Gastrocnemius medialis (tissue), 4 donors: Measurements from ENCODE around the gene METTL16.

Experiments
- CTCF ChIP-seq, 5 experiments: fragments of 450-650 bp in 3 of 5; fragments of 200-600 bp in 2 of 5; sonication (generic) in 2 of 5; IDR thresholded peaks in 4 of 5; conservative IDR thresholded peaks in 1 of 5; 1 replicate in 4 of 5; 2 replicates in 1 of 5; pipeline ENCODE4 v1.5.1; 2016 to 2019; ENCODE audit warnings: antibody characterized with exemption in 5 of 5, mild to moderate bottlenecking in 3 of 5, moderate library complexity in 3 of 5
- POLR2A ChIP-seq, 2 donors: fragments of 450-650 bp; IDR thresholded peaks; one replicate each; pipeline ENCODE4 v1.6.1; 2017; ENCODE audit warnings: antibody characterized with exemption in 2 of 2, mild to moderate bottlenecking in 2 of 2, moderate library complexity in 2 of 2

- TF ChIP-seq CTCF (IDR thresholded peaks at IDR 0.05 in 4 of 5, conservative IDR thresholded peaks at IDR 0.05 in 1 of 5), result no peak
- TF ChIP-seq POLR2A (IDR thresholded peaks at IDR 0.05), result no peak
Observed at GRCh38 chr17:2396192-2396567, 115.5 kb downstream of the METTL16 start.
